ENCODE measurements around the gene PKHD1. TPM values are rescaled to one million over a fixed set of nuclear protein-coding genes. Genes with fewer than 3 reads are reported as not detected.

The PKHD1 gene
- total RNA-seq, 4 donors from 2014 or later = 0.09 to 0.83 (median 0.29) TPM; not detected in 1

GRCh38 chr6:52061481-52061880 lies 25.9 kb downstream of the PKHD1 start:
- no peak overlapping the region for H3K27ac ChIP-seq

GRCh38 chr6:52059821-52060220 lies 27.6 kb downstream of the PKHD1 start:
- Histone ChIP-seq H3K4me1 (no peaks in the 10 kb centered on the region), H3K27me3 (no peaks in the 10 kb centered on the region), H3K9me3 (no peaks in the 10 kb centered on the region), H3K36me3 (no peaks in the 10 kb centered on the region), H3K27ac (no peak overlapping the region), H3K4me3 (no peak overlapping the region)
- intact Hi-C loops (cut with DNase I; ENCODE audit: low total_unique reads) = no loop called here
- DNase-seq = no peak
- TF ChIP-seq POLR2A (IDR thresholded peaks at IDR 0.05) (no peak), CTCF (IDR thresholded peaks at IDR 0.05) (no peak)

More at GRCh38 chr6:52061481-52061880, 25.9 kb downstream of the PKHD1 start:
- Histone ChIP-seq H3K9me3 (no peaks in the 10 kb centered on the region), H3K4me3 (no peak overlapping the region), H3K36me3 (no peaks in the 10 kb centered on the region), H3K4me1 (no peaks in the 10 kb centered on the region), H3K27me3 (no peaks in the 10 kb centered on the region)
- TF ChIP-seq CTCF (IDR thresholded peaks at IDR 0.05) (no peak), POLR2A (IDR thresholded peaks at IDR 0.05) (no peak)
- no peak for DNase-seq
- intact Hi-C loops (cut with DNase I; ENCODE audit: low total_unique reads) = no loop called here

GRCh38 chr6:52055451-52055850 lies 32.0 kb downstream of the PKHD1 start:
- no peaks in the 10 kb centered on the region for H3K36me3 ChIP-seq
- no peak overlapping the region for H3K27ac ChIP-seq
- no peaks in the 10 kb centered on the region for H3K4me1 ChIP-seq
- intact Hi-C loops (cut with DNase I; ENCODE audit: low total_unique reads) = no loop called here
- no peaks in the 10 kb centered on the region for H3K9me3 ChIP-seq
- DNase-seq = no peak
- no peak overlapping the region for H3K4me3 ChIP-seq
- TF ChIP-seq CTCF (IDR thresholded peaks at IDR 0.05) (no peak), POLR2A (IDR thresholded peaks at IDR 0.05) (no peak)
- H3K27me3 ChIP-seq = no peaks in the 10 kb centered on the region

- H3K27me3 ChIP-seq = no peaks in the 10 kb centered on the region
- no peaks in the 10 kb centered on the region for H3K4me1 ChIP-seq
- intact Hi-C loops (cut with DNase I; ENCODE audit: low total_unique reads) = no loop called here
- H3K27ac ChIP-seq = no peak overlapping the region
- H3K4me3 ChIP-seq = no peak overlapping the region
- TF ChIP-seq CTCF (IDR thresholded peaks at IDR 0.05) (no peak), POLR2A (IDR thresholded peaks at IDR 0.05) (no peak)
- H3K36me3 ChIP-seq = no peaks in the 10 kb centered on the region
- DNase-seq = no peak
- no peaks in the 10 kb centered on the region for H3K9me3 ChIP-seq
Observed at GRCh38 chr6:52053038-52053695, 34.2 kb downstream of the PKHD1 start.

- TF ChIP-seq POLR2A (IDR thresholded peaks at IDR 0.05) (no peak), CTCF (IDR thresholded peaks at IDR 0.05) (no peak)
- intact Hi-C loops (cut with DNase I; ENCODE audit: low total_unique reads) = no loop called here
Observed at GRCh38 chr6:52050051-52050405, 37.4 kb downstream of the PKHD1 start.

More at GRCh38 chr6:52050051-52050405, 37.4 kb downstream of the PKHD1 start:
- DNase-seq = no peak
- Histone ChIP-seq H3K9me3 (no peaks in the 10 kb centered on the region), H3K4me3 (no peak overlapping the region), H3K27me3 (no peaks in the 10 kb centered on the region), H3K4me1 (peaks cover 0 to 3% of the 10 kb centered on the region in 2 donors), H3K36me3 (no peaks in the 10 kb centered on the region), H3K27ac (no peak overlapping the region)

Measured in uterus (tissue), 4 donors.